HS-5 (cell line): ENCODE data around the gene DIP2B.
"Not testable (repeated sequence)": the region's sequence is repeated elsewhere in the genome, so short reads cannot be mapped to it uniquely, and the experiment has no call there.

Source experiments
- DNase-seq: peaks from one replicate; pipeline ENCODE4 v3.0.0-alpha.2; 2012; ENCODE audit warnings: low read depth

DIP2B gene

GRCh38 chr12:50550530-50551223 is 45.9 kb downstream of the DIP2B start:
- DNase-seq, result no peak

GRCh38 chr12:50551866-50552265 is 47.1 kb downstream of the DIP2B start:
- no peak for DNase-seq

- DNase-seq, result no peak
Observed at GRCh38 chr12:50554651-50555050, 49.9 kb downstream of the DIP2B start.

- no peak for DNase-seq
Observed at GRCh38 chr12:50555471-50555885, 50.7 kb downstream of the DIP2B start.

DNA sequence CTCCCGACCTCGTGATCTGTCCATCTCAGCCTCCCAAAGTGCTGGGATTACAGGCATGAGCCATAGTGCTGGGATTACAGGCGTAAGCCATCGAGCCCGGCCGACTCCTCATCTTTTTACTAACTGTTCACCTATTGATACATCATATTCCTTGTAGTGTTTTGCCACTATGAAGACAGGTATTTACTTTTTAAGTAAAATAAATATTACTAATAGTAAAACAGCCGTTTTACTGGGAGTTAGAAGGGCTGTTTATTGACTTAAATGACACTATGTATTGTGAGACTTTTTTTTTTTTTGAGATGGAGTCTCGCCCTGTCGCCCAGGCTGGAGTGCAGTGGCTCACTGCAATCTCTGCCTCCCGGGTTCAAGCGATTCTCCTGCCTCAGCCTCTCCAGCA is 51.5 kb downstream of the DIP2B start:
- DNase-seq, result no peak

DNA sequence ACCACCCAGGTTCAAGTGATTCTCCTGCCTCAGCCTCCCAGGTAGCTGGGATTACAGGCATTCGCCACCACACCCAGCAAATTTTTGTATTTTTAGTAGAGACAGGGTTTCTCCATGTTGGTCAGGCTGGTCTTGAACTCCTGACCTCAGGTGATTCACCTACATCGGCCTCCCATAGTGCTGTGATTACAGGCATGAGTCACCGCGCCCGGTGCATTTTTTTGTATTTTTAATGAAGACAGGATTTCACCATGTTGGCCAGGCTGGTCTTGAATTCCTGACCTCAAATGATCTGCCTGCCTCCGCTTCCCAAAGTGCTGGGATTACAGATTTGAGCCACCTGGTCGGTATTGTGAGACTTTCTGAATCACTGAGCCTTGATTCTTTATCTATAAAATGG is 52.0 kb downstream of the DIP2B start:
- not testable (repeated sequence) for DNase-seq

DNA sequence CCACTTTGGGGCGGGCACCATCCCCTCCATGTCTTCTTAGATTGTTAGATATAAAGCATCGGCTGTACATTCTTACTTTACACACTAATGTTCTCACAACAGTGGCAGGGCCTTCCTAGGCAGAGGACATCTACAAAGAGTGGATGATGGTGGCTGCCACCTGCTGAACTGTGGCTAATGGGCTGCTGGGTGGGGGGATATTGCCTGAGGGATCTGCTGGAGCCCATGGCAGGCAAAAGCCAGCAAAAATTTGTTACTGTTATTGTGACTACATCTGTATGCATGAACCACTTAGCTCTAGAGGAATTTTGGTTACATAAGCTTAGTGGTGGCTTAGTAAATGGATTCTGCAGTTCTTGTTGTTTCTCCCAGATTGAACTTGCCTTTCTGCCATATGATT is 52.6 kb downstream of the DIP2B start:
- DNase-seq, result no peak

DNA sequence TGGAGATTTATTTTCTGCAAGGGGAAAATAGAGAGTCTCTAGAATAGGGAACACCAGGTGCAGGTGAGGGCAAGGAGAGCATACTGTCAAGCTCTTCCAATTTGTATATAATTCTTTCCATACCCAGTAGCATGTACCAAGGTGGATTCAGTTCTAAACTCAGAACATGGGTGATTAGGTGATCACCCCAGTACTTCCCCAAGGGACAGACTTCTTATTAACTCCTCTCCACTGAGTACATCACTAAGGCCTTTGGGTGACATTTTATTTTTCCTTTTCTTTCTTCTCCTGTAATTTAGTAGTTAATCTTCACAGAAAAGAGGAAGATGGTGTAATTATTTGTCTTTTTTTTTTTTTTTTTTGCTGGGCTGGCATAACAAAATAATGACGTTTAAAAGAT is 54.2 kb downstream of the DIP2B start:
- no peak for DNase-seq

- DNase-seq, result no peak
Observed at GRCh38 chr12:50562520-50563433, 58.0 kb downstream of the DIP2B start.

- no peak for DNase-seq
Observed at GRCh38 chr12:50563434-50563787, 58.6 kb downstream of the DIP2B start.

DNA sequence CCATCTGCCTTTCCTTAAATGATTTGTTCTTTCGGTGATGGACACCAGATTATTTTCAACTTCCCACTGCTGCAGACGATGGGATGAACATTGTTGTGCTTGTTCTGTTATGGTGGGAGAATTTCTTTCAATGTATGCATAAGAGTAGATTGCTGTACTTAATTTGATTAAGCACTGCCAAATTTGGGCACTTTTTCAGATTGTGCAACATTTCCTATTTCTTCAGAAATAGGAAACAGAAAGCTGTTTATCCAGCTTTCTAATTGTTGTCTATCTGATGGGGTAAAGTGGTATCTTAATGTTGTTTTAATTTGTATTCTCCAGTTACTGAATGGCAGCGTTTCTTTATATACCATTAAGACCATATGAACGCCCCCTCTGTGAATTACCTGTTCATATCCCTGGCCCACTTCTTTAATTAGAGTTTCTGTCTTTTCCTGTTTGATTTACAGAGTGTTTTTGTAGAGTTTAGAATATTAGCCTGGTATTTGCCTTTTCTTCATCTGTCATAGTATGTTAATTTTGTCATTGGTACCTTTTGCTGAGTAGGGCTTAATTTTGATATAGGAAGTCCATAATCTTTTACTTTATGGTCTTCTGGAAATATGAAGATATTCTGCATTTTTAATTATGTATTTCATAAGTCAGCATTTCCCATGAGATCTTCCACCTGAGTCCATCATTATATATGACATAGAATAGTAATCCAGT is 59.6 kb downstream of the DIP2B start:
- no peak for DNase-seq

DNA sequence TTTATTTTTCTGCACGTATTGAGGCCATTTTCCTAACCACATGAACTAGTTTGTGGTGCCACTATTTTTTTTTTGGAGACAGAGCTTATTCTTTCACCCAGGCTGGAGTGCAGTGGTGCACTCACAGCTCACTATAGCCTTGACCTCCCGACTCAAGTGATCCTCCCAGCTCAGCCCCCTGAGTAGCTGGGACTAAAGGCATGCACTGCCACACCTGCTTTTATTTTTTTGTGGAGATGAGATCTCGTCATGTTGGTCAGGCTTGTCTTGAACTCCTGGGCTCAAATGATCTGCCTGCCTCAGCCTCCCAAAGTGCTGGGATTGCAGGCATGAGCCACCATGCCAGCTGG is 60.1 kb downstream of the DIP2B start:
- no peak for DNase-seq

GRCh38 chr12:50566066-50566465 is 61.3 kb downstream of the DIP2B start:
- no peak for DNase-seq

DNA sequence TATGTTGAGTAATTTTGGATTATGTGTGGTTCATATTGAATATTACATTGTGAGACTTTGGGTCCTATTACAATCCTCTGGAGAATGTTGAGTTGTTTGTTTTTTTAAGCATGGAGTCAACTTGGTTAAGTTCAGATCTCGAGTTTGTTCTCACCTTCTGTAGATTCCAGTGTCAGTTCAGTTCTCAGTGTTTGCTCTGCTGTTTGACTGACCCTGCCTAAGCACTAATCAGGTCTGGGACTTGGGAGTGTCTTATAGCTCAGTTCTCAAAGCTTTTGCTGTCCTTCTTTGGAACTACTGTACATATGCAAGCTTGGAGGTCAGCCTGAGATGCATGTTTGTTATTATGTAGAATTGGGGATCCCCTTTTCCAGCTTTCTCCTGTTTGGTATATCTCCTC is 63.1 kb downstream of the DIP2B start:
- DNase-seq, result no peak

DNA sequence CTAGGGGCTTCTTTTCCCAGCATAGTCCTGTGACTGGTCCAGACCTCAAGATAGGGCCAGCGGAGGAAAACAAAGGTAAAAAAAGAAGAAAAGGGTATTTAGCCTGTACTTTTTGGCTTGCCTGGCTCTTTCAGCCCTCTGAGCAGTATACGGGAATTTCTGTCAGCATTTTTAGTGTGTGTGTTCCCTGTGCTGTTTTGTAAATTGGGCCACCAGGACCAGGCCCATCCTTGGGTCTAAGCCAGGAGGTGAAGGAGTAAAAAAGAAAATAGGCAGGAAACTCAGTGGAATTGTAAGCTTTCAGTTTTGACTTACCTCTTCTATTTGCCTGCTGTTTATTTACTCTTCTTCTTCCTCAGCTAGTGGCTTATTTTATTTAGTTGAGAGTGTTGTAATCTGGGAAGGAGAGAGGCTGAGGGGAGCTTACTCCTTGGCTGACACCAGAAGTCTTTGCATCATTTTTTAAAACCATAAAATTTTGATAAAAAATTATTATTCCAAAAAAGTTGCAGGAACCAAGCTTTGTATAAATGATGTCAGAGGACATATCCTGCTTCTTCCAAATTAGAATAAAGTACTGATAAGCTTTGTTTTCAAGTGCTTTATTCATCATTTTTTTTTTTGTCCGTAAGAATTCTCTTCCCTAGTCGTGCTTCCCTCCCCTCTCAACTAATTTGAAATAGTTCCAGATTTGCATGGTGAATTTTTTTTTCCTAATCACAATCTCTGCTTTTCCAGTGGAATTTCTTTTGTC is 63.7 kb downstream of the DIP2B start:
- DNase-seq, result no peak

DNA sequence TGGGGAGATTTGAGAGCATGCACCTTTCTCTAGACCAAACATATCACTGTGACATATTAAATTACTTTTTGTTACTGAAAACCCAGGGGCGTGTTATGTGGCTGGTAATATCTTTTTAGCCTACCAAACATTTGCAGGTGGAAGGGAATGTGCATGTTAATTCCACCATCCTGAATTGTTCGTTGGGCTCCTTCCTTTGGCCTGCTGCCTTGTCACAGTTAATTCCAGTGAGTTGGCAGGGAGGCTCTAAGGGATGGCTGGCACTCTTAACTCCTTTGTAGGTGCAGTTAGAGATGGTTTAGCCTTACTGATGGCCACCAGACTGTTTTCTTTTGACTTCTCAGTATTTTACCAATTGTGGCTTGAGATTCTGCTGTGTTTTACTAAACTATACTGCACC is 64.5 kb downstream of the DIP2B start:
- DNase-seq, result no peak

GRCh38 chr12:50569876-50570275 is 65.1 kb downstream of the DIP2B start:
- DNase-seq, result no peak

GRCh38 chr12:50571786-50572185 is 67.0 kb downstream of the DIP2B start:
- no peak for DNase-seq

GRCh38 chr12:50572287-50572686 is 67.5 kb downstream of the DIP2B start:
- DNase-seq, result peak; percentile 41

- no peak for DNase-seq
Observed at GRCh38 chr12:50572760-50573159, 68.0 kb downstream of the DIP2B start.

- DNase-seq, result no peak
Observed at GRCh38 chr12:50573271-50573670, 68.5 kb downstream of the DIP2B start.
